ENCODE measurements around the gene SLC2A4RG.

DNA sequence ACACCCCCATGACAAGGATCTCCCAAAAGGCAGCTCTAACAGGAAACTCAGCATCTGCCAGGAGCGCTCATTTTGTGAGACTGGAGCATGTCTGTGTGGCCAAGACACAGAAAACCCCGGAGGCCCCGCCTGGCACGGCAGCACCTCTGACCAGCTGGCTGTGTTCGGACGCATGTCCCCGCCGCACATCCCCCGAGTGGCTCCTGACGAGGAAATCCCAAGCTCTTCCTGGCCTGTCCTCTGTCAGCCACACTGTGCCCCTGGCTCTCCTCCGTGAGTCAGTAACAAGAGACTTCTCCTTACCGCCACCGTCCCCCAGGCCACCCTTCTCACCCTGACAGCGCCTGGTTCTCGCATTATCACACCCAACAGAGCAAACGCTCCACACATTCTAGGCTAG, 14.4 kb downstream of the SLC2A4RG start:
- TF ChIP-seq POLR2AphosphoS5 (IDR thresholded peaks at IDR 0.05) (peak in 1 of 3 donors; percentile 7), CTCF (IDR thresholded peaks at IDR 0.05 in 8 of 11, conservative IDR thresholded peaks at IDR 0.05 in 3 of 11) (no peak)

Measured in spleen (tissue), 7 donors.